ENCODE results near the gene CPA4.

DNA sequence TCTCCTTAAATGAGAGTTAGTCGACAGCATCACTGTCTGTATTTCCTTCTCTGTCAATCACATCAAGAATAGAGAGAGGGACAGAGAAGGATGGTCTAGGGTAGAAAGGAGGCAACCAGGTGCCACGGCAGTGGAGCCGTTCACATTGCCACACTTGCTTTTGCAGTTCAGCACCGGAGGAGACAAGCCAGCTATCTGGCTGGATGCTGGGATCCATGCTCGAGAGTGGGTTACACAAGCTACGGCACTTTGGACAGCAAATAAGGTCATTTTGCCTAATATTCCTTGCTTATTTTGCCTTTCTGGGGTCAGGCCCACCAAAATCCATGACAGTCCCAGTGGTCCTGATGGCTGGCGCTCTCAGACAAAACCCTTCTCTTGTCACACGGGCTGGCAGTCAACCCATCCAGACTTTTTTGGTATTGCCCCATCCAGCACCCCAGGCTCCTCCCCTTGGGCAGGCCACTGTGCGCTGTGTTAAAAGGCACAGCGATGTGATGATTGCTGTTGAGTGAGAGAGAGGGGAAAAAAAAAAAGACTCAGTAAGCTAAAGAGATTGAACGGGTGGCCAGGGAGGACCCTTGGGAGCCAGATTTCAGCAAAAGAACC is 17.9 kb upstream of the CPA4 start:
- TF ChIP-seq GABPA (IDR thresholded peaks at IDR 0.05; ENCODE audit: low read depth): no peak
- TF ChIP-seq, protein P1, sequence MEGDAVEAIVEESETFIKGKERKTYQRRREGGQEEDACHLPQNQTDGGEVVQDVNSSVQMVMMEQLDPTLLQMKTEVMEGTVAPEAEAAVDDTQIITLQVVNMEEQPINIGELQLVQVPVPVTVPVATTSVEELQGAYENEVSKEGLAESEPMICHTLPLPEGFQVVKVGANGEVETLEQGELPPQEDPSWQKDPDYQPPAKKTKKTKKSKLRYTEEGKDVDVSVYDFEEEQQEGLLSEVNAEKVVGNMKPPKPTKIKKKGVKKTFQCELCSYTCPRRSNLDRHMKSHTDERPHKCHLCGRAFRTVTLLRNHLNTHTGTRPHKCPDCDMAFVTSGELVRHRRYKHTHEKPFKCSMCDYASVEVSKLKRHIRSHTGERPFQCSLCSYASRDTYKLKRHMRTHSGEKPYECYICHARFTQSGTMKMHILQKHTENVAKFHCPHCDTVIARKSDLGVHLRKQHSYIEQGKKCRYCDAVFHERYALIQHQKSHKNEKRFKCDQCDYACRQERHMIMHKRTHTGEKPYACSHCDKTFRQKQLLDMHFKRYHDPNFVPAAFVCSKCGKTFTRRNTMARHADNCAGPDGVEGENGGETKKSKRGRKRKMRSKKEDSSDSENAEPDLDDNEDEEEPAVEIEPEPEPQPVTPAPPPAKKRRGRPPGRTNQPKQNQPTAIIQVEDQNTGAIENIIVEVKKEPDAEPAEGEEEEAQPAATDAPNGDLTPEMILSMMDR (IDR thresholded peaks at IDR 0.05; ENCODE audit: insufficient read depth, low read length): no peak
- TF ChIP-seq SPI1 (IDR thresholded peaks at IDR 0.05; ENCODE audit: borderline replicate concordance, low read depth): no peak
- TF ChIP-seq POLR2AphosphoS5 (IDR thresholded peaks at IDR 0.05; ENCODE audit: low read depth): no peak
